NT2/D1 (cell line): ENCODE data around the gene KIF1A.

Source experiments
- DNase-seq: peaks from one replicate; pipeline ENCODE4 v3.0.0-alpha.2; 2011; ENCODE audit warnings: low read depth, low spot score
- H3K27me3 ChIP-seq: 2 replicates; pipeline ENCODE4 v1.6.0; 2011; ENCODE audit warnings: mild to moderate bottlenecking; ENCODE audit not compliant: insufficient read length, insufficient read depth
- H3K36me3 ChIP-seq: 2 replicates; pipeline ENCODE4 v1.6.1; 2011; ENCODE audit warnings: mild to moderate bottlenecking, low read length, mixed read lengths; ENCODE audit not compliant: insufficient read depth, insufficient read length
- H3K4me1 ChIP-seq: 2 replicates; pipeline ENCODE4 v1.5.1; 2011; ENCODE audit not compliant: insufficient read depth, insufficient read length
- H3K4me3 ChIP-seq: 2 replicates; pipeline ENCODE4 v1.5.1; 2011; ENCODE audit warnings: low read depth; ENCODE audit not compliant: insufficient read length
- H3K9ac ChIP-seq: 2 replicates; pipeline ENCODE4 v1.6.0; 2011; ENCODE audit warnings: low read depth; ENCODE audit not compliant: insufficient read length
- H3K9me3 ChIP-seq: 2 replicates; pipeline ENCODE4 v1.5.1; 2011; ENCODE audit warnings: mild to moderate bottlenecking, low read length; ENCODE audit not compliant: insufficient read depth
- SUZ12 ChIP-seq: IDR thresholded peaks from 2 replicates; pipeline ENCODE4 v1.6.1; 2011; ENCODE audit not compliant: insufficient read length, insufficient read depth; ENCODE audit errors: extremely low read depth
- YY1 ChIP-seq: IDR thresholded peaks from 2 replicates; pipeline ENCODE4 v1.6.1; 2011; ENCODE audit not compliant: insufficient read length, insufficient read depth
- ZNF274 ChIP-seq: IDR thresholded peaks from 2 replicates; pipeline ENCODE4 v1.6.1; 2011; ENCODE audit warnings: mild to moderate bottlenecking, low read depth, low read length

KIF1A gene

DNA sequence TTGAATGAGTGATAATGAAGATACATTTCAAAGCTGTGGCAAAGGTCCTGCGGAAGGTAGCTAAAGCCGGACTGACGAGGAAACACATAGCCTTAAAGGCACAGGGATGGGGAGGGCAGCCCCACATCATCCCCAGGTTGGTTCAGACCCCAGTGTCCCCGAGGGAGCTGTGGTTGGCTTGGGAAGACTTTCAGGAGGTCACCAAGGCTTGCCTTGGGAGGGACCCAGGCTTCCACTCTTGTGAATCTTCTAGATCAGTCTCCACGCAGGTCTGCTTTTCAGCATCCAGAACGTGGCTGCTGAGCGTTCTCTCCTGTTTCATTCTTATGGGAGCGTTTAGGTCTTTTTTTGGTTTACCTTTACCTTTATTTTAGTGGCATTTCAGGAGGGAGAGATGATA lies 16.8 kb downstream of the KIF1A start:
- Histone ChIP-seq H3K9ac (no peak overlapping the region), H3K27me3 (no peaks in the 10 kb centered on the region), H3K36me3 (no peaks in the 10 kb centered on the region), H3K9me3 (no peaks in the 10 kb centered on the region), H3K4me1 (peaks cover 5% of the 10 kb centered on the region), H3K4me3 (no peak overlapping the region)
- TF ChIP-seq SUZ12 (no peak), ZNF274 (no peak), YY1 (no peak)
- DNase-seq = no peak

DNA sequence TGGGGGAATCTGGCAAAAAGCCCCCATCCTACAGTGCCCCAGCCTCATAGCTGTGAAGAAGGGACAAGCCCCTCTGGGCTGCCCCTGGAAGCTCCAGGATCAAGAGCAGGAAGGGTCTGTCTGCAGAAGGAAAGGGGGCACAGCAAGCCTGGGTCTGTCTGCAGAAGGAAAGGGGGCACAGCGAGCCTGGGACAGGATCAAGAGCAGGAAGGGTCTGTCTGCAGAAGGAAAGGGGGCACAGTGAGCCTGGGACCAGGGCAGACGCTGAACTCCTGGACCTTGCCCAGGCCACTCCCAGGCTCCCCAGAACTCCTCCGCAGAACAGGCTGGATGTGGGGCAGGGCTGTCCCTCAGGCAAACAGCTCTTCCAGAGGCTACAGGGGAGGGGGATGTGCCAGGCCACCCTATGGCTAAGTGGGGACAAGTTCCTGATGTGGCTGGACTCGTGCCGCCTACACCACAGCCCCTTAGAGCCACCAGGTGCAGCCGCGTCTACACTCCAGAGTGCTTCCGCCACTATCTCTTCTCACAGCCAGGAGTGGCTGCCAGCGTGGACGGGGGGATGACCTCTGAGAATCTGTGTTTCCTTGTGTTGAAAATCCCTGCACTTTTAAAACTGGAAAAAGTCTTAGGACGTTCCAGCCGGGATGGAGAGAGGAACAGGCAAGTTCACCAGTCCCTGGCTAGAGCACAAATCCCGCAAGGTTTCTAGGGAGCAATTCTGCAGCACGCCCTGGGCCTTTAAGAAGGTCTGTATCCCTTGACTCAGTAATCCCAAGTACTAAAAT lies 20.8 kb downstream of the KIF1A start:
- no peak overlapping the region for H3K4me3 ChIP-seq
- H3K9me3 ChIP-seq = no peaks in the 10 kb centered on the region
- peaks cover 10% of the 10 kb centered on the region for H3K4me1 ChIP-seq
- peaks cover 2% of the 10 kb centered on the region for H3K36me3 ChIP-seq
- no peak overlapping the region for H3K9ac ChIP-seq
- H3K27me3 ChIP-seq = no peaks in the 10 kb centered on the region
- TF ChIP-seq ZNF274 = no peak
- no peak for TF ChIP-seq SUZ12
- TF ChIP-seq YY1 = no peak
- DNase-seq = no peak

GRCh38 chr2:240798327-240798905 lies 21.6 kb downstream of the KIF1A start:
- TF ChIP-seq YY1 = no peak
- no peak for TF ChIP-seq ZNF274
- no peak for TF ChIP-seq SUZ12
- Histone ChIP-seq H3K9ac (no peak overlapping the region), H3K36me3 (peaks cover 2% of the 10 kb centered on the region), H3K27me3 (no peaks in the 10 kb centered on the region), H3K4me3 (no peak overlapping the region), H3K9me3 (no peaks in the 10 kb centered on the region), H3K4me1 (peaks cover 10% of the 10 kb centered on the region)
- no peak for DNase-seq

GRCh38 chr2:240797914-240798313 lies 22.1 kb downstream of the KIF1A start:
- peaks cover 10% of the 10 kb centered on the region for H3K4me1 ChIP-seq
- H3K4me3 ChIP-seq = no peak overlapping the region
- H3K9ac ChIP-seq = no peak overlapping the region
- no peaks in the 10 kb centered on the region for H3K27me3 ChIP-seq
- DNase-seq = no peak
- H3K36me3 ChIP-seq = peaks cover 2% of the 10 kb centered on the region
- TF ChIP-seq SUZ12 (no peak), YY1 (no peak), ZNF274 (no peak)
- no peaks in the 10 kb centered on the region for H3K9me3 ChIP-seq

- Histone ChIP-seq H3K27me3 (no peaks in the 10 kb centered on the region), H3K9ac (no peak overlapping the region), H3K4me3 (no peak overlapping the region), H3K36me3 (peaks cover 2% of the 10 kb centered on the region), H3K4me1 (peaks cover 12% of the 10 kb centered on the region), H3K9me3 (no peaks in the 10 kb centered on the region)
- no peak for DNase-seq
- TF ChIP-seq YY1 = no peak
- no peak for TF ChIP-seq ZNF274
- TF ChIP-seq SUZ12 = no peak
These were observed 22.5 kb downstream of the KIF1A start for GRCh38 chr2:240797500-240797895.

- peaks cover 13% of the 10 kb centered on the region for H3K4me1 ChIP-seq
- TF ChIP-seq YY1 (no peak), ZNF274 (no peak), SUZ12 (no peak)
- DNase-seq = no peak
- no peaks in the 10 kb centered on the region for H3K9me3 ChIP-seq
- no peak overlapping the region for H3K9ac ChIP-seq
- H3K36me3 ChIP-seq = peaks cover 2% of the 10 kb centered on the region
- no peaks in the 10 kb centered on the region for H3K27me3 ChIP-seq
- H3K4me3 ChIP-seq = no peak overlapping the region
These were observed 23.2 kb downstream of the KIF1A start for GRCh38 chr2:240796543-240797499.

DNA sequence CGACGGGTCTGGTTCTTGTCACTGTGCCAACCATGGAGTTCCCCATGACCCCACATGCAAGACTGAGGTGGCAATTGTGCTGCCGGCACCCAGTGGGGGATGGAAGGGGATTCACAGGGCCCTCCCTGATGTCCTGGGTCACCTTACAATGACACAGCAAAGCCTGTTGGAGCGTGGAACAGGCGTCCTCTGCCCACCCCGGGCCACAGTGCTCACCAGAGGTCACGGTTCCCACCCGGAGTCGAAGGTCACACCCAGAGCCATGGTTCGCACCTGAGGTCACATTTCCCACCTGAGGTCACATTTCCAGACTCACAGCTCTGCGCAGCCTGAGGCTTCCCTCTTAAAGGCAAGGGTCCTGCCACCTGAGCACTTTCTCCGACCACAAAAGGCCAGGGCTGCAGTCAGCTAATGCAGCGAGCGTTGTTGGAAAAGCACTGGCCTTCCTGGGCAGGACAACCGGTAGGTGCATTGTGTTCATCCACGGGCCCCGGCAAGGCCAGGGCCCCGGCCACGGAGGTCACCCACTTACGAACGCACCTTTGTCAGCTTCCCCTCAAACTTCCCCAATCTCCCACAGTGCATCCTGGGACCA lies 24.0 kb downstream of the KIF1A start:
- H3K4me1 ChIP-seq = peaks cover 16% of the 10 kb centered on the region
- TF ChIP-seq ZNF274 = no peak
- TF ChIP-seq YY1 = no peak
- TF ChIP-seq SUZ12 = no peak
- no peaks in the 10 kb centered on the region for H3K27me3 ChIP-seq
- no peak overlapping the region for H3K4me3 ChIP-seq
- H3K9me3 ChIP-seq = no peaks in the 10 kb centered on the region
- H3K36me3 ChIP-seq = peaks cover 2% of the 10 kb centered on the region
- DNase-seq = no peak
- no peak overlapping the region for H3K9ac ChIP-seq
